ENCODE results near the gene DOCK4.

DOCK4 gene

GRCh38 chr7:111929264-111929663 lies 276.9 kb downstream of the DOCK4 start:
- Histone ChIP-seq H2AFZ (ENCODE audit: insufficient read depth, low read length, poor library complexity) (no peak overlapping the region), H4K91ac (ENCODE audit: low read depth, low read length) (no peak overlapping the region), H3K4me2 (ENCODE audit: low read length) (no peak overlapping the region), H2BK5ac (ENCODE audit: low read depth, low read length, poor library complexity) (no peak overlapping the region), H3K4ac (ENCODE audit: low read depth, low read length) (no peak overlapping the region), H3K79me2 (ENCODE audit: control insufficient read depth, insufficient read depth, low read length, poor library complexity) (no peaks in the 10 kb centered on the region), H2BK120ac (ENCODE audit: insufficient read depth, low read length, poor library complexity) (no peak overlapping the region), H3K23ac (ENCODE audit: low read length) (no peak overlapping the region), H3K36me3 (ENCODE audit: control insufficient read depth in 1 of 2, insufficient read depth in 2 of 2, low read length in 2 of 2) (no peaks in the 10 kb centered on the region), H4K12ac (ENCODE audit: low read depth, low read length) (no peak overlapping the region), H3K9ac (ENCODE audit: low read length) (no peak overlapping the region), H3K18ac (ENCODE audit: low read length) (no peak overlapping the region), H3K27ac (ENCODE audit: low read depth, low read length) (no peak overlapping the region), H3K27me3 (ENCODE audit: insufficient read depth, low read length) (no peaks in the 10 kb centered on the region), H2AK5ac (ENCODE audit: low read length) (no peak overlapping the region), H2BK12ac (ENCODE audit: low read length) (no peak overlapping the region), H3K9me3 (ENCODE audit: insufficient read depth, low read depth, low read length) (no peaks in the 10 kb centered on the region), H3K14ac (ENCODE audit: low read length) (no peak overlapping the region), H4K8ac (ENCODE audit: low read depth, low read length) (no peak overlapping the region), H3K4me1 (ENCODE audit: control insufficient read depth in 1 of 2, insufficient read depth in 2 of 2, low read length in 2 of 2) (no peaks in the 10 kb centered on the region), H3K4me3 (ENCODE audit: low read depth, low read length) (no peak overlapping the region), H3K79me1 (ENCODE audit: low read length) (no peaks in the 10 kb centered on the region)
- DNase-seq: no peak

GRCh38 chr7:111927353-111928019 lies 278.7 kb downstream of the DOCK4 start:
- Histone ChIP-seq H3K4me1 (ENCODE audit: control insufficient read depth in 1 of 2, insufficient read depth in 2 of 2, low read length in 2 of 2) (no peaks in the 10 kb centered on the region), H3K36me3 (ENCODE audit: control insufficient read depth in 1 of 2, insufficient read depth in 2 of 2, low read length in 2 of 2) (no peaks in the 10 kb centered on the region), H2BK120ac (ENCODE audit: insufficient read depth, low read length, poor library complexity) (no peak overlapping the region), H3K23ac (ENCODE audit: low read length) (no peak overlapping the region), H3K79me2 (ENCODE audit: control insufficient read depth, insufficient read depth, low read length, poor library complexity) (no peaks in the 10 kb centered on the region), H2AFZ (ENCODE audit: insufficient read depth, low read length, poor library complexity) (no peak overlapping the region), H3K18ac (ENCODE audit: low read length) (no peak overlapping the region), H3K27ac (ENCODE audit: low read depth, low read length) (no peak overlapping the region), H2BK5ac (ENCODE audit: low read depth, low read length, poor library complexity) (no peak overlapping the region), H3K27me3 (ENCODE audit: insufficient read depth, low read length) (no peaks in the 10 kb centered on the region), H3K4me3 (ENCODE audit: low read depth, low read length) (no peak overlapping the region), H4K8ac (ENCODE audit: low read depth, low read length) (no peak overlapping the region), H3K4me2 (ENCODE audit: low read length) (no peak overlapping the region), H3K9ac (ENCODE audit: low read length) (no peak overlapping the region), H4K12ac (ENCODE audit: low read depth, low read length) (no peak overlapping the region), H3K79me1 (ENCODE audit: low read length) (no peaks in the 10 kb centered on the region), H3K14ac (ENCODE audit: low read length) (no peak overlapping the region), H3K9me3 (ENCODE audit: insufficient read depth, low read depth, low read length) (no peaks in the 10 kb centered on the region), H2BK12ac (ENCODE audit: low read length) (no peak overlapping the region), H4K91ac (ENCODE audit: low read depth, low read length) (no peak overlapping the region), H3K4ac (ENCODE audit: low read depth, low read length) (no peak overlapping the region), H2AK5ac (ENCODE audit: low read length) (no peak overlapping the region)
- DNase-seq: no peak
- no CpG with 5 or more reads among the region's 4 CpGs for WGBS (ENCODE audit: extremely low coverage, insufficient coverage, insufficient read length)

GRCh38 chr7:111920329-111920728 lies 285.9 kb downstream of the DOCK4 start:
- Histone ChIP-seq H3K4ac (ENCODE audit: low read depth, low read length) (no peak overlapping the region), H3K4me2 (ENCODE audit: low read length) (no peak overlapping the region), H3K27me3 (ENCODE audit: insufficient read depth, low read length) (no peaks in the 10 kb centered on the region), H3K14ac (ENCODE audit: low read length) (no peak overlapping the region), H2AK5ac (ENCODE audit: low read length) (no peak overlapping the region), H3K4me1 (ENCODE audit: control insufficient read depth in 1 of 2, insufficient read depth in 2 of 2, low read length in 2 of 2) (no peaks in the 10 kb centered on the region), H2AFZ (ENCODE audit: insufficient read depth, low read length, poor library complexity) (no peak overlapping the region), H2BK120ac (ENCODE audit: insufficient read depth, low read length, poor library complexity) (no peak overlapping the region), H3K36me3 (ENCODE audit: control insufficient read depth in 1 of 2, insufficient read depth in 2 of 2, low read length in 2 of 2) (no peaks in the 10 kb centered on the region), H3K18ac (ENCODE audit: low read length) (no peak overlapping the region), H3K9me3 (ENCODE audit: insufficient read depth, low read depth, low read length) (no peaks in the 10 kb centered on the region), H3K4me3 (ENCODE audit: low read depth, low read length) (no peak overlapping the region), H3K23ac (ENCODE audit: low read length) (no peak overlapping the region), H3K9ac (ENCODE audit: low read length) (no peak overlapping the region), H4K91ac (ENCODE audit: low read depth, low read length) (no peak overlapping the region), H3K79me2 (ENCODE audit: control insufficient read depth, insufficient read depth, low read length, poor library complexity) (no peaks in the 10 kb centered on the region), H3K27ac (ENCODE audit: low read depth, low read length) (no peak overlapping the region), H2BK12ac (ENCODE audit: low read length) (no peak overlapping the region), H4K8ac (ENCODE audit: low read depth, low read length) (no peak overlapping the region), H3K79me1 (ENCODE audit: low read length) (no peaks in the 10 kb centered on the region), H2BK5ac (ENCODE audit: low read depth, low read length, poor library complexity) (no peak overlapping the region), H4K12ac (ENCODE audit: low read depth, low read length) (no peak overlapping the region)
- WGBS (ENCODE audit: extremely low coverage, insufficient coverage, insufficient read length): no CpG with 5 or more reads among the region's 1 CpG
- DNase-seq: no peak

GRCh38 chr7:111919631-111920179 lies 286.5 kb downstream of the DOCK4 start:
- no peak for DNase-seq
- Histone ChIP-seq H3K18ac (ENCODE audit: low read length) (no peak overlapping the region), H2BK120ac (ENCODE audit: insufficient read depth, low read length, poor library complexity) (no peak overlapping the region), H3K27me3 (ENCODE audit: insufficient read depth, low read length) (no peaks in the 10 kb centered on the region), H3K79me2 (ENCODE audit: control insufficient read depth, insufficient read depth, low read length, poor library complexity) (no peaks in the 10 kb centered on the region), H3K4ac (ENCODE audit: low read depth, low read length) (no peak overlapping the region), H3K9ac (ENCODE audit: low read length) (no peak overlapping the region), H4K12ac (ENCODE audit: low read depth, low read length) (no peak overlapping the region), H2AFZ (ENCODE audit: insufficient read depth, low read length, poor library complexity) (no peak overlapping the region), H3K36me3 (ENCODE audit: control insufficient read depth in 1 of 2, insufficient read depth in 2 of 2, low read length in 2 of 2) (no peaks in the 10 kb centered on the region), H2BK12ac (ENCODE audit: low read length) (no peak overlapping the region), H2BK5ac (ENCODE audit: low read depth, low read length, poor library complexity) (no peak overlapping the region), H3K23ac (ENCODE audit: low read length) (no peak overlapping the region), H4K8ac (ENCODE audit: low read depth, low read length) (no peak overlapping the region), H3K4me2 (ENCODE audit: low read length) (no peak overlapping the region), H4K91ac (ENCODE audit: low read depth, low read length) (no peak overlapping the region), H3K4me3 (ENCODE audit: low read depth, low read length) (no peak overlapping the region), H3K9me3 (ENCODE audit: insufficient read depth, low read depth, low read length) (no peaks in the 10 kb centered on the region), H3K14ac (ENCODE audit: low read length) (no peak overlapping the region), H3K79me1 (ENCODE audit: low read length) (no peaks in the 10 kb centered on the region), H3K4me1 (ENCODE audit: control insufficient read depth in 1 of 2, insufficient read depth in 2 of 2, low read length in 2 of 2) (no peaks in the 10 kb centered on the region), H2AK5ac (ENCODE audit: low read length) (no peak overlapping the region), H3K27ac (ENCODE audit: low read depth, low read length) (no peak overlapping the region)
- WGBS (ENCODE audit: extremely low coverage, insufficient coverage, insufficient read length): no CpG with 5 or more reads among the region's 5 CpGs

All from trophoblast cell (in vitro differentiated cells and primary cell).